Measurements from ENCODE around the gene RDH11.
"Not testable (repeated sequence)": the region's sequence is repeated elsewhere in the genome, so short reads cannot be mapped to it uniquely, and the experiment has no call there.

Gene RDH11, protein sequence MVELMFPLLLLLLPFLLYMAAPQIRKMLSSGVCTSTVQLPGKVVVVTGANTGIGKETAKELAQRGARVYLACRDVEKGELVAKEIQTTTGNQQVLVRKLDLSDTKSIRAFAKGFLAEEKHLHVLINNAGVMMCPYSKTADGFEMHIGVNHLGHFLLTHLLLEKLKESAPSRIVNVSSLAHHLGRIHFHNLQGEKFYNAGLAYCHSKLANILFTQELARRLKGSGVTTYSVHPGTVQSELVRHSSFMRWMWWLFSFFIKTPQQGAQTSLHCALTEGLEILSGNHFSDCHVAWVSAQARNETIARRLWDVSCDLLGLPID

GRCh38 chr14:67695394-67695949 lies at the start of gene RDH11:
Gene RDH11 (minus strand): TSS chr14:67695764. CDS start chr14:67695703, 61 bp downstream.
- DNase-seq (ENCODE audit: low read depth): peak; percentile 72
- peak within 1 kb of the TSS; percentile 87 for H3K4me3 ChIP-seq (ENCODE audit: low read depth, low read length)

DNA sequence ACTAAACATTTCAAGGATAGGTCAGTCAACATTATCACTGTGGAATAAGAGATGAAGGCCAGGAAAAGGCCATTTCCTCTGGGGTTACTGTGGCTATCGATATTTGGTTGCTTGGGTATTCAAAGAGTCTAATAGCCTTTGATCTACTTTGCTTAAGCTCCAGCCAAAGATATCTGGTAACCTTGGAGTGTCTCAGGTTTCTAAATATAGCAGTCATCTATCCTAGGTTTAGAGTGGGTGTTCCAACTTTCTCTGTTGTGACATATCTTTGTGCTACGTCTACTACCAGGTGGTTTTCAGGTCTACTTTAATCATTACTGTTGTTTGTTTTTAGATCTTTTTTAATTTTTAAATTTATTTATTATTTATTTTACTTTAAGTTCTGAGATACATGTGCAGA lies 48.5 kb upstream of the RDH11 start:
- no peak overlapping the region for H3K4me3 ChIP-seq (ENCODE audit: low read depth, low read length)
- DNase-seq (ENCODE audit: low read depth): no peak

DNA sequence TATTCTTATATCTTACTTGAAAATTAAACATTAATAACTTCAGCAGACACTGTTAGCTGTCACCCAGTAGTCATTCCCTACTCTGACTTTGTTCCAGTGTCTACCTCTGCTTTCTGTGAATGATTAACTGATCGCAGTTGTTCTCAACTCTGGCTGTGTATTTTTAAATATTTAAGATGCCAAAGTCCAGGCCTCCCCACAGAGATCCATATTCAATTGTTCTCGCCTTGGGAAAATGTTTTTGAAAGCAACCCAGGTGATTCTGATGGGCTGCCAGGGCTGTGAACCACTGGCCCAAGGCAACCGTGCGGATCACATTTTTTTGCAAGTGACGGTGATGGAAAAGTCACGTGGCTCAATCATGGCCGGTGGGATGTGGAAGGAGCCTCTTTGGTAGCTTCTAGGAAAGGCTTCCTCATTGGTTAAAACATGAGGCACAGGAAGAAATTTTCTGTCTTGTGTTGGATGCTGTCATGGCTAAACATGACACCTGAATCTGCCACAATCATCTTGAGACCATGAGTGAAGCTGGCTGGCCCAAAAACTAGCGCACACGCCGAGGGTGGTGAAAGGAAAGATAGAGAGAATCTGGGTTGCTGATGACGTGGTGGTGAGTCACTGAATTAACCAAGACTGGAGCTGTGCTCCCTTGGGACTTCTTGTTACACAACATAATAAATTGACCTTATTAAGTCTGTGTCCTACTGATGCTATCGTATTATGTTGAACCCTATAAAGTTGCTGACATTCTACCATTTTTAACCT lies 43.4 kb upstream of the RDH11 start:
- H3K4me3 ChIP-seq (ENCODE audit: low read depth, low read length): no peak overlapping the region
- DNase-seq (ENCODE audit: low read depth): peak; percentile 96

DNA sequence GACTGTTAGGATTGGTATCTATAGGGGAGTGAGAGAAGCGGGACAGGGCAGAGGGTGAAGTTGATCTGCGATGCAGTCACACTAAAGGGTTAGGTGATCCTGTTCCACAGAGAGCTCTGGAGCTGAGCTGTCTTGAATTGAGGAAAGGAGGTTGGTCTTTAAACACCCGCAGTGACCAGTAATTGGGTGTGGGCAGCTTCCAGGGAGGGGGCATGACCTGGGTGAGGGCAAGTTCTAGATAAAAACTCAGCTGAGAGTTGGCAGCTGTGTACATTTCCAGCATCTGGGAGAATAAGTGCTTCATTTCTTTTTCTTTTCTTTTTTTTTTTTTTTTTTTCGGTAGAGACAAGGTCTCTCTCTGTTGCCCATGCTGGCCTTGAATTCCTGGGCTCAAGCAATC lies 41.2 kb upstream of the RDH11 start:
- no peak for DNase-seq (ENCODE audit: low read depth)
- H3K4me3 ChIP-seq (ENCODE audit: low read depth, low read length): no peak overlapping the region

GRCh38 chr14:67735336-67736147 lies 40.0 kb upstream of the RDH11 start:
- H3K4me3 ChIP-seq (ENCODE audit: low read depth, low read length): no peak overlapping the region
- DNase-seq (ENCODE audit: low read depth): no peak

DNA sequence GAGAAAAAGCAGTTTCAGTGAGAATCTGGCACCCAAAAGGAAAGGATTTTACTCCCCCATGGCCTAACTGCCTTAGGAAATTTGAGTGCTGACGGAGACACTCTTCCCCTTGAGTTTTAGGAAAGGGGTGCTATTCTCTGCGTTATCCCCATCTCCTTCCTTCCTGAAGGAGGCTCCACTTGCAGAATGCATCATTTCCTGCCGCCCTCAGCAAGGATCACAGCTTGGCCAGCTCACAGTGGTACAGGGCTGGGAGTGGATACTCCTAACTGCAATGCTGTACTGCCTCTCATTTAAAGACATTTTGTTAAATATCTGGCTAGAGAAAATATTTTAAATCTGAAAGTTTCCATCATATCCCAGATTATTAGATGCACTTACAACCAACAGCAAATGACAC lies 39.1 kb upstream of the RDH11 start:
- no peak overlapping the region for H3K4me3 ChIP-seq (ENCODE audit: low read depth, low read length)
- no peak for DNase-seq (ENCODE audit: low read depth)

- DNase-seq (ENCODE audit: low read depth): peak; percentile 8
- H3K4me3 ChIP-seq (ENCODE audit: low read depth, low read length): no peak overlapping the region
Measured at GRCh38 chr14:67733616-67734015, 38.1 kb upstream of the RDH11 start.

DNA sequence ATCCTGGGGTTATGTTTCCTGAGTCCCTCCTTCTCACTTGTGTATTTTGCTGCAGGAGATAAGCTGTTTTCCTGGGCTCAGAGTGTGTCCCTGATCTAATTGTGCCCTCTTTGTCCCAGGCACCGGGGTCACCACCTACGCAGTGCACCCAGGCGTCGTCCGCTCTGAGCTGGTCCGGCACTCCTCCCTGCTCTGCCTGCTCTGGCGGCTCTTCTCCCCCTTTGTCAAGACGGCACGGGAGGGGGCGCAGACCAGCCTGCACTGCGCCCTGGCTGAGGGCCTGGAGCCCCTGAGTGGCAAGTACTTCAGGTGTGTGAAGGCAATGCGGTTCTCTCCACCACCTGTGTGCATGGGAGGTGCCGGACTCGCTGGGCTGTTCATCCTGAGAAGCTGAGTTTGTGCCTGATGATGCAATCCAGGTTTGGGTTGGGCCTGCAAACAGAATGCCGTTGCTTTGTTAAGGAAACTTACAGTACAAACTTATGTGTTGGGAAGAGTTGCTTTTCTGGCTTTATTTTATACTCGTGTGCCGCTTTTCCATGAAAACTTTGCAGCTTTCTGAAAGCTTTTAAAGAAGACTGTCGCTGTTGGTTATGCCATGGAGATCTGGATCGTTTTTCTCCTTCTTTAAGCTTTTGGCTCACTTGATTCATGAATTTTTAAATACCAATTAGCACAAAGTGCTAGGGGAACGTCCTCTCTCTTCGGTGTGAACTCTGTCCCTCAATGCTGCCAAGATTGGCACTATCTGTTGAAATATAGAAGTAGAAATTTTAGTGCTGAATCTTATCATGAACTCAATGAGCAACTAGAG lies 33.7 kb upstream of the RDH11 start:
- no peak overlapping the region for H3K4me3 ChIP-seq (ENCODE audit: low read depth, low read length)
- DNase-seq (ENCODE audit: low read depth): no peak

GRCh38 chr14:67728258-67728657 lies 32.7 kb upstream of the RDH11 start:
- DNase-seq (ENCODE audit: low read depth): no peak
- H3K4me3 ChIP-seq (ENCODE audit: low read depth, low read length): no peak overlapping the region

GRCh38 chr14:67727361-67727760 lies 31.8 kb upstream of the RDH11 start:
- DNase-seq (ENCODE audit: low read depth): no peak
- H3K4me3 ChIP-seq (ENCODE audit: low read depth, low read length): no peak overlapping the region

GRCh38 chr14:67725171-67725570 lies 29.6 kb upstream of the RDH11 start:
- DNase-seq (ENCODE audit: low read depth): no peak
- H3K4me3 ChIP-seq (ENCODE audit: low read depth, low read length): no peak overlapping the region

DNA sequence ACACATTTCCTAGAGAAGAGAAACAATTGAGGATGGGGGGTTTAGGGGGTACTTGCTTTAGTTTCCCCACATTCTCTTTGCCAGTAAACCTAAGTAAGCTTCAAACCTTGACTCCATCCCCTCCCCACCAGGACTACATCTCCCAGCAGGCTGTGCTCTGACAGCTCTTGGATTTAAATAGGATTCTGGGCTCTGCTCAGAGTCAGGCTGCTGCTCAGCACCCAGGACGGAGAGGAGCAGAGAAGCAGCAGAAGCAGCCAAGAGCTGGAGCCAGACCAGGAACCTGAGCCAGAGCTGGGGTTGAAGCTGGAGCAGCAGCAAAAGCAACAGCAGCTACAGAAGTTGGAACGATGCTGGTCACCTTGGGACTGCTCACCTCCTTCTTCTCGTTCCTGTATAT lies 26.7 kb upstream of the RDH11 start:
- no peak for DNase-seq (ENCODE audit: low read depth)
- H3K4me3 ChIP-seq (ENCODE audit: low read depth, low read length): no peak overlapping the region

DNA sequence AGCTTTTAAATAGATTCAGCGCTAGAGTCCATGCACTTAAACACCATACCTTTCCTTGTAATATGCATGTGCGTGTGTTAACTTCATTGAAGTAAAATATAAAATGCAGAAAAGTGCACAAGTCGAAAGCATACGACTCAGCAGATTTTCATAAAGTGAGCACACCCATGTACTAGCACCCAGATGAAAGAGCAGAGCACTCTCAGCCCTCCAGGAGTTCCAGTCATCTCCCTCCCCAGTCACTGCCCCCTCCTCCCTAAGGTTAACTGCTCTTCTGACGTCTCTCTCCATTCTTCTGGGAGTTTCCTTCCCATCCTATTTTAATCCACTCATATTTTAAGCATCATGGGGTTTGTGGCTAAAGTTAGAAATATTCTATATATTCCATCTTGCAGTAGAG lies 26.3 kb upstream of the RDH11 start:
- H3K4me3 ChIP-seq (ENCODE audit: low read depth, low read length): no peak overlapping the region
- DNase-seq (ENCODE audit: low read depth): no peak

DNA sequence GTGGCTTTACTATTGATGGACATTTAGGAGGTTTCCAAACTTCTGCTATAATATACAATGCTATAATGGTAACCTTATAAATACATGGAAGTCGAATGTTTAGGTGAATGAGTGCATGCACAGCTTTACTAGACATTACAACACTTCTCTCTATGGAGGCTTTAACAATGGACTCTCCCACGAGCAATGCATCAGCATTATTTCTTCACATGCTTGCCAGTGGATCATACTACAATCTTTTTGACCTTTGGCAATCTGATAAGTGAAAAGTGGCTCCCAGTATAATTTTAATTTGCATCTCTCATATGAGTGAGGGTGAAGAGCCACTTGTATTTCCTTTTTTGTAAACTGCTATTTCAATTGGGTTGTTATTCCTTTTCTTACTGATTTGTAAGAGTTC lies 24.3 kb upstream of the RDH11 start:
- DNase-seq (ENCODE audit: low read depth): no peak
- H3K4me3 ChIP-seq (ENCODE audit: low read depth, low read length): no peak overlapping the region

- DNase-seq (ENCODE audit: low read depth); H3K4me3 ChIP-seq (ENCODE audit: low read depth, low read length): not testable (repeated sequence)
Measured at GRCh38 chr14:67719385-67719784, 23.8 kb upstream of the RDH11 start.

DNA sequence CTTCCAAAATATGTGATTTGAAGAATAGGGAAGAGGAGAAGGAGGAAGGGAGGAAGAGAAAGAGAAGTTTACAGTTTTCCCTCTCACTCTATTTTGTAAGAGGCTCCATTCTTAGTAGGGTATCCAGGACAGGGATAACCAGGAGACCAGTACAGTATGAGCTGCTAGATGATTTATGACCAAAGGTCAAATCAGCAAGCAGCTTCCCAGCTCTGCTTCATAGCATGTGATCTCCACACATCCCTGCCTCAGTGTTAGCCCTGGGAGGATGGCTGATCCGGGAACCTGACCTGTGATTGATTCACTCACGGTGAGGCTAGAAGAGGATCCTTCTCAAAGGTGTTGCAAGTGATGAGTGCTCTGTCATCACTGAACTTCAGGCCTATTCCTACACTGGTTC lies 22.7 kb upstream of the RDH11 start:
- no peak overlapping the region for H3K4me3 ChIP-seq (ENCODE audit: low read depth, low read length)
- DNase-seq (ENCODE audit: low read depth): no peak

DNA sequence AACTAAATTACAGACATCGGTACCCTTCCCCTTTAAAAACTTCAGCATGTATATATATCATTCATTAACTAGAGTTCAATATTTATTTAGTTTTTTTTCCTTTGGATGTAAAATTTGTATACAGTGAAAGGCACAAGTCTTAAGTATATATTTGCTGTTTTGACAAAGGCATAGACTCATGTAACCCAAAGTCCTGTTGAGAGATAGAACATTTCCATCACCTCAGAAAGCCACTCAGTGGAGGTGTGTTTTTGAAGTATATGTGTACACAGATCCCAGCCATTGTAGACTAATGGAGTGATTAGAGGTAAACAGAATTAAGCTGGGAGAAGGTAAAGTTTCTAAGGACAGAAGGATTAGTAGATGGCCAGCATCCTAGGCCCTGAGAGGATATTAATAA lies 21.5 kb upstream of the RDH11 start:
- no peak for DNase-seq (ENCODE audit: low read depth)
- no peak overlapping the region for H3K4me3 ChIP-seq (ENCODE audit: low read depth, low read length)

- DNase-seq (ENCODE audit: low read depth): no peak
- H3K4me3 ChIP-seq (ENCODE audit: low read depth, low read length): no peak overlapping the region
Measured at GRCh38 chr14:67710209-67710608, 14.6 kb upstream of the RDH11 start.

DNA sequence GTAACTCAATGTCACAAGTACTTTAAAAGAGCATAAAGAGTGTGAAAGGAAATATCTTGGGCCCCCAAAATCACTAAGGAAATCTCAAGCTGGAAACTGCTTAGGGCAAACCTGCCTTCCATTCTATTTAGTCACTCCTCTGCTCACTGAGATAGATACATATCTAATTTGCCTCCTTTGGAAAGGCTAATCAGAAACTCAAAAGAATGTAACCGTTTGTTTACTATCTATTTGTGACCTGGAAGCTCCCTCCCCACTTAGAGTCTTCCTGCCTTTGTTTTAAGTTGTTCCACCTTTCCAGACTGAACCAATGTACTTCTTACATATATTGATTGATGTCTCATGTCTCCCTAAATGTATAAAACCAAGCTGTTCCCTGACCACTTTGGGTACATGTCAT lies 14.2 kb upstream of the RDH11 start:
- not testable (repeated sequence) for DNase-seq (ENCODE audit: low read depth); H3K4me3 ChIP-seq (ENCODE audit: low read depth, low read length)
